Measurements from ENCODE around the gene CMTM4.

DNA sequence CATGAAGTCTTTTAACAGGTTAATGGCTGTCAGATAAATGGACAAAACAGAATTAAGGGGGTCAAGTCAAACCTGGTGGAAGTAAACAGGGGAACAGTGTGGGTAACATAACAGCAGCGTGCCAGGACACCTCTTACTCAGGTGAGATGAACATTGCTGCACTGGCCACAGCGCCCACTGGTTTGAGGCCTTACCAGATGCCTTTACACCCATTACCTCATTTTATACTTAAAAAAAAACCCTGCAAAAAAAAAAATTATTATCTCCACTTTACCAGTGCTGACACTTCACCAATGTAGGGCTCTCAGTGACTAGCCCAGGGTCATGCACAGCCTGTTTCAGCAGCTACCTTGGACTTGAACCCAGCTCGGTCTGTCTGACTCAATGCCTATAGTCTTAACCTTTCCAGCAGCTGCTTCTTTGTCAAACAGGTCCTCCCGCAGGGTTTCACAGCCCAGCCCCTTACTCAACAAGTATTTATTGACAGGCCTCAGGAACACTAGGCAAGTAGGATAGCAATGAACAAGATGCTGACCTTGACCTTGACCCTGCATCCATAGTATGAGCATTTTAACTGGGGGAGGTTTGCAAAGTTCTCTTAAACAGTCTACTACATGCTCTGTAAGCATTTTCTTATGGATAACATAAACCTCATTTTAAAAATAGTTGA is 61.9 kb downstream of the CMTM4 start:
- TF ChIP-seq, protein P1, sequence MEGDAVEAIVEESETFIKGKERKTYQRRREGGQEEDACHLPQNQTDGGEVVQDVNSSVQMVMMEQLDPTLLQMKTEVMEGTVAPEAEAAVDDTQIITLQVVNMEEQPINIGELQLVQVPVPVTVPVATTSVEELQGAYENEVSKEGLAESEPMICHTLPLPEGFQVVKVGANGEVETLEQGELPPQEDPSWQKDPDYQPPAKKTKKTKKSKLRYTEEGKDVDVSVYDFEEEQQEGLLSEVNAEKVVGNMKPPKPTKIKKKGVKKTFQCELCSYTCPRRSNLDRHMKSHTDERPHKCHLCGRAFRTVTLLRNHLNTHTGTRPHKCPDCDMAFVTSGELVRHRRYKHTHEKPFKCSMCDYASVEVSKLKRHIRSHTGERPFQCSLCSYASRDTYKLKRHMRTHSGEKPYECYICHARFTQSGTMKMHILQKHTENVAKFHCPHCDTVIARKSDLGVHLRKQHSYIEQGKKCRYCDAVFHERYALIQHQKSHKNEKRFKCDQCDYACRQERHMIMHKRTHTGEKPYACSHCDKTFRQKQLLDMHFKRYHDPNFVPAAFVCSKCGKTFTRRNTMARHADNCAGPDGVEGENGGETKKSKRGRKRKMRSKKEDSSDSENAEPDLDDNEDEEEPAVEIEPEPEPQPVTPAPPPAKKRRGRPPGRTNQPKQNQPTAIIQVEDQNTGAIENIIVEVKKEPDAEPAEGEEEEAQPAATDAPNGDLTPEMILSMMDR (IDR thresholded peaks at IDR 0.05; ENCODE audit: insufficient read depth, low read length, poor library complexity, severe bottlenecking), result no peak
- no peak for TF ChIP-seq EZH2phosphoT487 (conservative IDR thresholded peaks at IDR 0.05; ENCODE audit: low read length)

Data from SU-DHL-6 (cell line).